ENCODE data around the gene CYP27A1.

The CYP27A1 gene

DNA sequence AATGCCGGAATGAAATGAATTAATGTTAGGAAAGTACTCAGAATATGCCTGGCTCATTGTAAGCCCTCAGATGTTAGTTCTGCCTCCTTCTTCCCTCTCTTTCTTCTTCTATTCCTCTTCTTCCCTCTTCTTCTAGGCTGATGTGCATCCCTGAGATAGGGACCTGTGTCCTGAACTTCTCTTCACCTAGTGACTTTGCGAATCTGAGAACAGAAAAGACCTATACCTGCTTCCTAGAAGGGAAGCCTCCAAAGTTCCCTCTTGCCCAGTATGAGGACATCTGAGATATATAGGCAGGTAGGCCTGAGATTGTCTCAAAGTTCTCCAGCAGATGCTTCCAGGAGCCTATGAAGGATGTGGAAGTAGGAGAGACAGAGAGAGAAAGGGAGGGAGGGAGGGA is 8.1 kb upstream of the CYP27A1 start:
- no peak for DNase-seq (ENCODE audit: low read depth)

DNA sequence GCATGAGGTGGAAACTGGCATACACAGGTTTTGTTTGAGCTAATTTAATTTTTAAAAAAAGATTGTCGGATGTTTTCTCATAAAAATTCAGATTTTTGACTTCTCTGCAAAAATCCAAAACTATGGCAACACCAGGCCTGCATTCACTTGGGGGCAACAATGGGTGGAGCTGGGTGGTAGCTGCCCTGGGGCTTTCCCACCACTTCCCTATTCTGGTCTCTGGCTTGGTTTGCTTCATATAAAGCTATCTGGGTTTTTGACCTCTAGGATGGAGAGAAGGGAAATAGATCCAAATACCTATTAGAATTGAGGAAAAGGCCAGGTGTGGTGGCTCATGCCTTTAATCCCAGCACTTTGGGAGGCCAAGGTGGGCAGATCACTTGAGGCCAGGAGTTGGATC is 5.5 kb upstream of the CYP27A1 start:
- DNase-seq (ENCODE audit: low read depth) = no peak

DNA sequence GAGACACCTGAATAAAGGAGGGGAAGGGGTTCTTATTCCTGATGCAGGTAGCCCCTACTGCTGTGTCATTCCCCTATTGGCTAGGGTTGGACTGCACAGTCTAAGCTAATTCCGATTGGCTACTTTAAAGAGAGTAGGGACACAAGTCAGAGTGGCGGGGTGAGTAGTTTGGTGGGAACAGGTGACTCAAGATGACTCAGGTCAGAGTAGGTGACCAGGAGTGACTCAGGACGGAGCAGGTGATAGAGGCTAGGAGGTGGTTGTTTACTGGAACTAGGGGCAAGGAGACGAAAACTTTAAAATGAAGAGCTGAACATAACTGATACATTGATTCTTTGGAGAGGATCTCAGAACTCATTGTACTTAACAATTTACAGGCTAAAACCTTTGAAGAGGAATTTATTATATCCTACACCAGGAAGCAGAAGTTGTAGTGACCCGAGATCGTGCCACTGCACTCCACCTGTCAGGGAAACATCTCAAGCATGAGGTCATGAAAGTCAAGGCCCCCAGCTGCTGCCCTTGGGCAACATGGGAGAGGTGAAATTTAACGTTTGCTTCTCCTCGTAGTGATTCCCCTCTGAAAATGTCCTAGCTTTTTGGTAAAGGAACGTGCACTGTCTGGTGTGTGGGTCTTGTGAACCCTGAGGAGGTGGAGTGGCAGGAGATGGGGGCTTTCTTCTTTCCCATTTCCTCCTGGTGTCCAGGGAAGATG is 4.5 kb upstream of the CYP27A1 start:
- DNase-seq (ENCODE audit: low read depth) = no peak

DNA sequence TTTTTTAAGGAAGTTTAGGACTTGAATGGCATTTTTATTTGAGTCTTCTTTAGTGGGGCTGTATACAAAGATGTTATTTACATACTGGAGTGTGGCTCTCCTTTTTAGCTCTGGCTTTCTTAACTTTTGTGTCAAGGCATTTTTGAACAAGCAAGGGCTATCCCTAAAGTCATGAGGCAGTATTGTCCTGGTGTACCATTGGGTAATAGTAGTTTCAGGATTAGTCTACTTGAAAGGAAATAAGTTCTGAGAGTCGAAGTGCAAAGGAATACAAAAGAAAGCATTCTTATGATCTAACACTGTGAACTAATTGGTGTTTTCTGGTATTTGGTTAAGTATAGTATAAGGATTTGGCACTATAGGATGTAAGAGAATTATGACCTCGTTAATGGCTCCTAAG is 1.9 kb upstream of the CYP27A1 start:
- no peak for DNase-seq (ENCODE audit: low read depth)

DNA sequence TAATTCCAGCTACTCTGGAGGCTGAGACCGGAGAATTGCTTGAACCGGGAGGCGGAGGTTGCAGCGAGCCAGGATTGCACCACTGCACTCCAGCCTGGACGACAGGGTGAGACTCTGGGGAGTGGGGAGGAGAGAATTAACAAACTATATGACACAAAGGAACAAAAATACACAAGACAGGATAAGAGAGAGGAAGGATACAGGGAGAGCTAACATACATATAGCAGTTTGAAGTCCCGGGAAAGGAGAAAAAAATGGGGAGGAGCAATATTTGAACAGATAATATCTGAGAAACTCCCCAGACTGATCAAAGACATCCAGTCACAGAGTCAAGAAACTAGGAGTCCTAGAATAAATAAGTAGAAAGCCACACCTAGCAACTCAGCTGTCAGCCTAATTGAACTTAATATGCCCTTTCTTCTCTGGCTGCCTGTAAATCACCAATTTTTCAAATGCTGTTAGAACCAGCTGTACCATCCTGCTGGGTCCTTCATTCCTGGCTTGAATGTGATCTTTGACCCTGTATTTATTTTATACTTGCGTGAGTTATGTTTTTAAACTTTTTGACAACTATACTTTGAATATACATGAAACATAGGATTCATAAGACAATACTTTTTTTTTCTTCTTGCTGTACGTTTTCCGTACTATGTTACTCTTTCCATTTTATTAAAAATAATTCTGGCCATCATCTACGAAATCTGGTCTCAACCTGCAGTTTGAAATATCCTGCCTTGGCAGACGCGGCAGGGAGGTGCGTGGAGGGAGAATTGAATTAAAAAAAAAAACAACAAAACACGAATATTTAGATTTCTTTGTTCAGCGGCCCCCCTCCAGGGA is 876 bp upstream of the CYP27A1 start:
- DNase-seq (ENCODE audit: low read depth) = no peak

DNA sequence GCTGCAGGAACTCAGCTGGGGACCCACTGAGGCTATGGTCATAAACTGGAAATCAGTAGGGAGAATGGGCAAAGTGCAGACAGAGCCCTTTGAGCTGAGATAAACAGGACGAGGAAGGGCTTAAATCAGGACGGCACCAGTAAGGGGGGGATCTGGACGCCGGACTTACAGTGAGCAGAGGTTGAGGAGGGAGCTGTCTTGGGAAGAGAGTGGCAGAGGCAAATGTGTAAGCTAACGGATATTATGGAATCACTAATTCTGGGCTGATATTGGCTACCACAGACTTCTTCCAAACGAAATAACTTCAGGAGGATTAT is 539 bp downstream of the CYP27A1 start:
- DNase-seq (ENCODE audit: low read depth) = peak; percentile 19

DNA sequence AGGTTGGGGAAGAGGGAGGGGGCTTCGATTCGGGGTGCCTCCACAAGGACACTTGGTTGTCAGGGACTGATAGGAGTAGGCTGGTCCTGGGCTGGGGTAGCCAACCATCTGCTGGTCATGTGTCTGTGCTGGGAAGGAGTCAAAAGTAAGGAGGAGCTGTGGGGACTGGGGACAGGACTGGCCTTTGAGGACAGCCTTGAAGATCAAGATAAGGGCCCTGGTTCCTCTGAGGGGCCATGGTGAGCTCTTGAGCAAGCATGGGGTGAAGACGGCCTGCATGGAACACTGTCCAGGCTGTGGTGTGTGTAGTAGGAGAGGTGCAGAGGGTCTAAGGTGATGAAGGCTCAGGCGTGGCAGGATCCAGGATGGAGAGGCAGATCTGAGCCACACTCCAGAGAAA is 1.7 kb downstream of the CYP27A1 start:
- no peak for DNase-seq (ENCODE audit: low read depth)

DNA sequence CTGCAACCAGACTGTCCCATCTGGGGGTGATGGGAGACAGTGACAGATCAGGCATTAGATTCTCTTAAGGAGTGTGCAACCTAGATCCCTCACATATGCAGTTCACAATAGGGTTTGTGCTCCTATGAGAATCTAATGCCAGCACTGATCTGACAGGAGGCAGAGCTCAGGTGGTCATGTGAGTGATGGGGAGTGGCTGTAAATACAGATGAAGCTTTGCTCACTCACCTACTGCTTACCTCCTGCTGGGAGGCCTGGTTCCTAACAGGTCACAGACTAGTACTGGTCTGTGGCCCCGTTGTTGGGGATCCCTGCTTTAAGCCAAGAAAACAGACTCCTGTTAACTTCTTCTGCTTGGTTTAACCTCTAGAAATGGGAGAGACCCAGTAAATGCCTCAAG is 3.2 kb downstream of the CYP27A1 start:
- DNase-seq (ENCODE audit: low read depth) = no peak

DNA sequence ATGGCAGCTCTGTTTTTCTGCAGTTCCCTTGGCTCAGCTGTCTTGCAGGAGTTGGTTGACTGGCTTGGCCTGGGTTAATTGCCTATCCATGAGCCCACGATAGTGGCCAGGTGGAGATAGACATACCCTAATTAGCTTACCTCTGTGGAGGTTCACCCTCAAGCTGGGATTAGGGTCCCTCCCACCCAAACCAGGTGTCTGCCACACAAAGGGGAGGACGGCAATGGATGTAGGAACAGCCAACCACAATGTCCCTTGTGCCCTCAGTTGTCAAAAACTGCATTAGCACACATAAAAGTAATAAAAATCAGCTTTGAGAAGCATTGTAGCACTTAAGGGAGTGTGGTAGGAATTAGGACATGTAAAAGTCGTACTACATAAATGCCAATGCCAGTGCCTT is 4.2 kb downstream of the CYP27A1 start:
- DNase-seq (ENCODE audit: low read depth) = no peak

DNA sequence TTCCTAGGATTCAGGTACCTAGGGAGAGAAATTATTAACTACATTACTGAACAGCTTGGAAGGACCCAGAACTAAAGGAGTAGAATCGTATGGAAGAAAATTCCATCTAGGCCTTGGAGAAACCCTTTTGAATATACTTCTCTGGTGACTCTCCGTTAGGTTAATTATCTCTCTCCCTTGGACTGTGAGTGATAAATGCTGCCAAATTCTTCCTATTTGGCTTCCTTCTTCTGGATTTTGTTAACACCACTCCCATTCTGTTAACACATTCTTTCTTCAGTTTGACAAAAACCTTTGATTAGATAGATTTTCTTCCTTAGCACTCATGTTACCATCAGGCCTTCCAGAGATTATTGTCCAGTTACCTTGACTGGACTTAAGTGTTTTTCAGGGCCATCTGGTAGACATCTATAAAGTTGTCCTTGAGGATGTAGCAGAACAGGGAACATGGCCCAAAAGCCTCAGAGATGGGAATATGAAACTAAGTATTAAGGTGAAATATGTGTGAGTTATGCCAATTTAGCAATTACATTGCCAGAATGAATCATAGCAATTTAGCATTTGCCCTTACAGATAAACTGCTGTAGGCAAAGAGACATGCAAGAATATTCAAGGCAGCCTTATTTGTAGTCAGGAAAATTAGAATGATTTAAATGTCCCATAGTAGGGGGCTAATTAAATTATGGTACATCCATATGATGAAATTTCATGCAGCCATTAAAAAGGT is 6.7 kb downstream of the CYP27A1 start:
- DNase-seq (ENCODE audit: low read depth) = peak; percentile 10

DNA sequence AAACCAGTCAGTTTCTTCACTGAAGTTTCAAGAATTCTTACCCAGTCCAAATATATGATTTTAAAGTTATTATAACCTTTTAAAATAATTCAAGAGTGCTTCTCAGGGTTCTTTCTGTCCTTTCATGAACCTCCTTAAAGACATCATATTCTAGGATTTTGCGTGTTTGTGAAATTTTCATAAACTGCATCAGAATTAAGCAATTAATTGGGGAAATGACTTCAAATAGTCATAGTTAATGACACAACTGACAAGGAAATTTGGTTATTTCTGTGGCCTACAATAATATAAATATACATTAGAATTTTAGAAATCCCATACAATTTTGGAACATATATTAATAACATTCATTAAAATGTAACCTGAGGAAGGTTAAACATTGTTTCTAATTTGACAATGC is 10.5 kb downstream of the CYP27A1 start:
- DNase-seq (ENCODE audit: low read depth) = no peak

DNA sequence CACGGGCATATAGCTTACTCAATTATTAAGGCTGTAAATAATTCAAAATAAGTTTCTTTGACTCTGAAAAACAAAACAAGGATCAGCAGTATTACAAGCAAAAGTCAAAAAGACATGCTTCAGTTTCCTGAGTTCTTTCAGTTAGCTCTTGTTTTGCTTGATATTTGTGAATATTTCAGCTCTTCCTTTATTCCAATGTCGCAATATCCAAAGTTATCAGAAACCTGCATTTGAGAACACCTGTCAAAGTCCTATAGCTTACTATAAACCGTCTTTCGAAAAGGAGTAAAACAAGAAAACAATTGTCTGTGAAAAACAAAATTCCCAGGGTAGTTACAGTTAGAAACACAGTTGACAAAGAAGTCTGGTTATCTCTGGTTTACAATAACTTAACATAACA is 14.7 kb downstream of the CYP27A1 start:
- DNase-seq (ENCODE audit: low read depth) = no peak

DNA sequence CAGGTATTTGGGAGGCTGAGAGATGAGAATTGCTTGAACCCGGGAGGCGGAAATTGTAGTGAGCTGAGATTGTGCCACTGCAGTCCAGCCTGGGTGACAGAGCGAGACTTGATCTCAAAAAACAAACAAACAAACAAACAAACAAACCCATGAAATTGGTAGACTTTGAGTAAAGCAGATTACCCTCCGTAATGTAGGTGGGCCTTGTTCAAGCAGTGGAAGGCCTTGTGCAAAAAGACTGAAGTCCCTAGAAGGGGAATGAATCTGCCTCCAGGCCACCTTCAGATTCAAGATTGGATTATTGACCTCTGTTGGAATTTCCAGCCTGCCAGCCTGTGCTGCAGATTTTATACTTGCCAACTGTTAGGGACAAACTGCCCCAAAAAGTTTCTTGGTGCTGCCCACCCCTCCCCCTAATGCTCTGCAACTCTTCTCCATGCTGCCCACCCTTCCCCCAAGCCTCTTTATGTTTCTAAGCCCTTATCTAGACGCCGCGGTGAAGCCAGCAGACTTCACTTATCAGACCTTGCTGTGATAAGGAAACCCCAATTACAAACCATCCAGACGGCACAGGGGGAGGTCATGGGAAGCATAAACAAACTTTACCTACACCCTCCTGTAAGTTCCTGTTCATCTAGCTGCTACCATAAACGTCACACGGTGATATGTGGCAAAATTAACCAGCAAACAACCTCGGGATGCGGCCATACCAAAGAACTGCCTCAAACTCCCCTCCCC is 17.0 kb downstream of the CYP27A1 start:
- no peak for DNase-seq (ENCODE audit: low read depth)

DNA sequence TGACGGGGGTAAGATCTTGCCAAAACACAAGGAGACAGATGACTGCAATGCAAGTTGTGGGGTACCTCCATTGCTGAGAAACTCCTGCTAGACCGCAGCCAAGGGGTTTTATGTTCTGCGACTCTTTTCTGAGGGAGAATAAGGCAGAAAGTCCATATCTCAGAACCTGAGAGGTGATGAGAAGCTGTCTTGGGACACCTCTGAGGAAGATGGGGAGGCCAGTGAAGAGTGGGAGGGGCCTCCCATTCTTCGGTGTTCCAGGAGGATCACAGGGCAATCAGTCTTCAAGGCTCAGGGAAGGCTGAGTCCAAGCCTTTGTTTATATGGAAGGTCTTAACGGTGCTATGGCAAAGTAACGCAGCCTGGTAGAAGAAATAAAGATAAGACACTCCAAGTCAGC is 18.0 kb downstream of the CYP27A1 start:
- DNase-seq (ENCODE audit: low read depth) = no peak

DNA sequence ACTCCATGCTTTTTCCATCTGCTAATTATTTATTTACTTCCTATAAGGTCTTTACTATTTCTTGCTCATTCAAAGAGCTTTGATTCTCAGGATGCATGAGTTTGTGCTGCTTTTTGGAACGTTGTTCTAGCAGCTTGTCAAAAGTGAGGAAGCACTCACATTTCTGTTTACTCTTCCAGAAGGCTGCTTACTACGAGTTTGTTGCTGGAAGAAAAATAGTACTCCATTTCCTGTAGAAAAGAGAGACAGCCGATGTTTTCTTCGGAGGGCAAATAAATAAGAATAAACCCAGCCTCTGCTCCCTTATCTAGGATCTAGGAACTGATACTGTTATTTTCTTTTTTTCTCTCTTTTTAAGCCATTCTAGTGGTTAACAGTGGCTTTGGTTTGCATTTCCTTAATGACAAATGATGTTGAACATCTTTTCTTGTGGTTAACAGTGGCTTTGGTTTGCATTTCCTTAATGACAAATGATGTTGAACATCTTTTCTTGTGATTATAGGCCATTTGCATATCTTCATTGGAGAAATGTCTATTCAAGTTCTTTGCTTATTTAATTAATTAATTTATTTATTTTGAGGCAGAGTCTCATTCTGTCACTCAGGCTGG is 20.5 kb downstream of the CYP27A1 start:
- no peak for DNase-seq (ENCODE audit: low read depth)

DNA sequence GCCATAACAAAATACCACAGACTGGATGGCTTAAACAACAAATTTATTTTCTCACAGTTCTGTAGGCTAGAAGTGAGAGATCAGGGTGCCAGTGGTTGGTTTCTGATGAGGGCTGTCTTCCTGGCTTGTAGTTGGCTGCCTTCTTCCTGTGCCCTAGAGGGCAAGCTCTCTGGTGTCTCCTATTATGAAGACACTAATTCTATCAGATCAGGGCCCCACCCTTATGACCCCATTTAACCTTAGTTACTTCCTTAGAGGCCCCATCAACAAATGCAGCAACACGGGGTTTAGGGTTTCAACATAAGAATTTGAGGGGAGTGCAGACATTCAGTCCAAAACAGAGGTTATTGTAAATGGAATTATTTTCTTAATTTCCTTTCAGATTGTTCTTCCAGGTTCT is 22.9 kb downstream of the CYP27A1 start:
- no peak for DNase-seq (ENCODE audit: low read depth)

DNA sequence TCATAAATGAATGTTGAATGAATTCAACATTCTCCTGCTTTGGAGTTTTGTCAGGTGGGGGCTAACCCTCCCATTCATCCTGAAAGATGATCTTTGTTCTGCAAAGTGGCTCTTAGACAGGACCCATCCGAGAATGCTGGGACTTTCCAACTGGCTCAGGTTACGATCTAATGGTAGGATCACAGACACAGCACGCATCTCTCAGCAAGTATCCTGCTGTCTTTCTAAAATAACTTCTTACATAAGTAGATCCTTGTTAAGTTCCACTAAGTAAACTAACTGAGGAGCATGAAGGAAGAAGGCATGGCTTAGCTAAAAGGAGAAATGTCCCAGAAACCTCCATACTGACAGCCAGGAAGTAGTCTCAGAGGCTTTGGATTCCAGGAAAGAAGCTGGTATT is 23.7 kb downstream of the CYP27A1 start:
- peak; percentile 78 for DNase-seq (ENCODE audit: low read depth)

DNA sequence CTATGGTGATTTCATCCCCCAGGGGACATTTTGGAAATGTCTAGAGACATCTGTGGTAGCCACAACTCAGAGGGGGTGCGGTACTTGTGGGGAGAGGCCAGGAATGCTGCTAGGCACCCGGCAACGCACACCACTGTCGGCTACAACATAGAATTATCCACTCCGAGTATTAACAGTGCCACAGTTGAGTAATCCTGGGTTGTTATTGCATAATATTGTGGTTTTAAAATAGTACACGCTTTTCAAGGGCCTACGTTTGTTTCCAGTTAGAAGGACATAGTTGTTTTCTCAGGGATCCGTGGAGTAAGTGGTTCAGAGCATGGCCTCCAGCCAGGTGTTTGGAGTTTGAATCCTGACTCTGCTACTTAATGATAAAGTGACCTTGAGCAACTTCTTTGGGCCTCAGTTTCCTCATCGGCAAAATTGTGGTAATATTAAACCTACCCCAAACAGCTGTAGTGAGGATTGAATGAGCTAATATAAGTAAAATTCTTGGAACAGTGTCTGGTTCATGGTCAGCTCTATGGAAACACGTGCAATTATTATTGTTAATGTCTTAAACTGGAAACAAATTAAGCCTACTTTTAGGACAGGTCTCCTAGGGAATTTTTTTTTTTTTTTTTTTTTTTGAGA is 24.5 kb downstream of the CYP27A1 start:
- DNase-seq (ENCODE audit: low read depth) = peak; percentile 99

DNA sequence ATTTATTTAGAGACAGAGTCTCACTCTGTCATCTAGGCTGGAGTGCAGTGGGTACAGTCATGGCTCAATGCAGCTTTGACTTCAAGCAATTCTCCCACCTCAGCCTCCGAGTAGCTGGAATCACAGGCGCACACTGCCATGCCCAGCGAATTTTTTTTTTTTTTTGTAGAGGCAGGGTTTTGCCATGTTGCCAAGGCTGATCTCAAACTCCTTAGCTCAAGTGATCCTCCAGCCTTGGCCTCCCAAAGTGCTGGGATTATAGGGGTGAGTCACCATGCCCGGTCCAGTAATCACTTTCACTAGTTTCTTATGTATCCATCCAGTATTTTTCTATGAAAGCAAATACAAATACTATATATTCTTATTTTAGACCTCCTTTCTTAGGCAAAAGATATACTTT is 25.7 kb downstream of the CYP27A1 start:
- DNase-seq (ENCODE audit: low read depth) = peak; percentile 9

DNA sequence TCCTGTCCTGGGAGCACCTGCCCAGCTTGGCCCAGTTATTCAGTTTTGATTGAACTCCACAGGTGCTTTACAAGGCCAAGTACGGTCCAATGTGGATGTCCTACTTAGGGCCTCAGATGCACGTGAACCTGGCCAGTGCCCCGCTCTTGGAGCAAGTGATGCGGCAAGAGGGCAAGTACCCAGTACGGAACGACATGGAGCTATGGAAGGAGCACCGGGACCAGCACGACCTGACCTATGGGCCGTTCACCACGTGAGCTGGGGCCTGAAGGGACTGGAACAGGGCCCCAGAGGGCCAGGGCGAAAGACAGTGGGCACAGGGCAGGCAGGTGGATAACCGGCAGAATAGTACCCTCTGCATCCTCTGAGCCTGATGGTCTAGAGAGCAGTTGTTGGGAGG is 27.6 kb downstream of the CYP27A1 start:
- no peak for DNase-seq (ENCODE audit: low read depth)

DNA sequence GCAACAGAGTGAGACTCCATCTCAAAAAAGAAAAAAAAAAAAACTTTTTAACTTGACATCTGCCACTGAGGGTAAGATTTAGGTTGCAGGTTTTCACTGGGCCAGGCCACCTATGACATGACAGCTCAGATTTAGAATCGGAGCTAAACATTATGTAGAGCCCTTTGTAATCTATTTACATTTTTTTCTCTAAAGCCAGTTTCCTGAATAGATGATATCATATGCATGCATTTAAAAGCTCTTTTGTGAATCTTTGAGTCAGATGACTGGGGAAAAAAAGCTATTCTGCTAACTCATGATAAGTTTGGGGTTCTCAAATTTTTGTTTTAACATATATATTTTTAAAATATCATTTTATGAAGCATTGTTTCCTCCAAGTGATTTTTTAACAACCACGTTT is 28.3 kb downstream of the CYP27A1 start:
- no peak for DNase-seq (ENCODE audit: low read depth)

DNA sequence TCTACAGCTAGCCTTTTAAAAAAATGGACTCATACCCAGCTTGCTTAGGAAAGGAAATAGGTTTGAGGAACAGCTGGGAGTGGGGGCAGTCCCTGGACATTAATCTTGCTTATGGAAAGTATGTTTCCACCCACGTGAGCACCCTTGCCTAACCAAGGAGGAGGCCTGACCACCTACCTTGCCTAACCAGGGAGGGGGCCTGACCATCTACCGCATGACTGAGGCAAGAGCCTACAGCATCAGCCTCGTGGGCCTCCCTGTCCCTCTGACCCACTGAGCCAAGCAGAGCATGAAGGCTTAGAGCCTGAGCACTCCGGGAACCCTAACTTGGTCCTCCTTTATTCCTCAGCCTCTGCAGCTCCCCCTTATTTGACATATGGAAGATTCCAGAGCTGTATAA is 29.4 kb downstream of the CYP27A1 start:
- DNase-seq (ENCODE audit: low read depth) = no peak

Measured in EH (cell line).